Keratinocyte (primary cell): ENCODE results near the gene TRABD2B. TPM values are rescaled to one million over a fixed set of nuclear protein-coding genes. Genes with fewer than 3 reads are reported as not detected.

Experiments
- DNase-seq: peaks from one replicate; pipeline ENCODE4 v3.0.0-alpha.2; 2011; ENCODE audit warnings: low read depth, missing footprints, low spot score
- FAIRE-seq: peaks from 2 replicates; lab custom pipeline; 2011; peaks lifted over from hg19 to GRCh38; lab: Jason Lieb, UNC
- H2AFZ ChIP-seq: 2 replicates; pipeline ENCODE4 v1.6.0; 2012; ENCODE audit warnings: low read length, control low read depth, inconsistent platforms; ENCODE audit not compliant: control insufficient read depth
- H3K27ac ChIP-seq: 2 replicates; pipeline ENCODE4 v1.5.1; 2011; ENCODE audit warnings: low read length; ENCODE audit not compliant: control insufficient read depth, insufficient read depth
- H3K27me3 ChIP-seq: 3 replicates; pipeline ENCODE4 v1.6.0; 2011; ENCODE audit warnings: low read length; ENCODE audit not compliant: control insufficient read depth, insufficient read depth; ENCODE audit errors: extremely low read depth
- H3K36me3 ChIP-seq, 2 experiments: 2 replicates in 1 of 2; 3 replicates in 1 of 2; pipeline ENCODE4 v1.5.1; 2011; ENCODE audit warnings: low read length in 2 of 2, mild to moderate bottlenecking in 1 of 2; ENCODE audit not compliant: control insufficient read depth in 2 of 2, insufficient read depth in 2 of 2; ENCODE audit errors: extremely low read depth in 1 of 2
- H3K4me1 ChIP-seq: 3 replicates; pipeline ENCODE4 v1.5.1; 2011; ENCODE audit warnings: low read length; ENCODE audit not compliant: control insufficient read depth, insufficient read depth; ENCODE audit errors: extremely low read depth
- H3K4me2 ChIP-seq: 3 replicates; pipeline ENCODE4 v1.6.0; 2011; ENCODE audit warnings: low read depth, low read length; ENCODE audit not compliant: control insufficient read depth, insufficient read depth; ENCODE audit errors: extremely low read depth
- H3K4me3 ChIP-seq, 3 experiments: fragments of 200-600 bp in 1 of 3; sonication (generic) in 1 of 3; 2 replicates in 2 of 3; 3 replicates in 1 of 3; pipeline ENCODE4 v1.5.1; 2011 to 2016; ENCODE audit warnings: low read length in 3 of 3, mild to moderate bottlenecking in 3 of 3, control low read depth in 2 of 3, inconsistent platforms in 1 of 3, low read depth in 1 of 3, mixed read lengths in 1 of 3, mixed run types in 1 of 3, moderate library complexity in 1 of 3; ENCODE audit not compliant: control insufficient read depth in 2 of 3, insufficient read depth in 2 of 3; ENCODE audit errors: extremely low read depth in 1 of 3
- H3K79me2 ChIP-seq: 2 replicates; pipeline ENCODE4 v1.6.0; 2012; ENCODE audit warnings: low read length; ENCODE audit not compliant: control insufficient read depth, insufficient read depth
- H3K9ac ChIP-seq: 3 replicates; pipeline ENCODE4 v1.6.0; 2011; ENCODE audit warnings: low read length; ENCODE audit not compliant: control insufficient read depth, insufficient read depth; ENCODE audit errors: extremely low read depth
- H3K9me1 ChIP-seq: 3 replicates; pipeline ENCODE4 v1.6.0; 2011; ENCODE audit warnings: low read length; ENCODE audit not compliant: control insufficient read depth, insufficient read depth; ENCODE audit errors: extremely low read depth
- H3K9me3 ChIP-seq: 2 replicates; pipeline ENCODE4 v1.5.1; 2012; ENCODE audit warnings: low read depth, low read length; ENCODE audit not compliant: control insufficient read depth
- H4K20me1 ChIP-seq: 3 replicates; pipeline ENCODE4 v1.6.0; 2011; ENCODE audit warnings: low read length; ENCODE audit not compliant: control insufficient read depth, insufficient read depth; ENCODE audit errors: extremely low read depth
- CTCF ChIP-seq, 3 experiments: IDR thresholded peaks in 1 of 3; conservative IDR thresholded peaks in 1 of 3; optimal IDR thresholded peaks in 1 of 3; 2 replicates in 2 of 3; 3 replicates in 1 of 3; pipeline versions ENCODE3 to v1.5.1; 2011; ENCODE audit warnings: low read length in 3 of 3, mild to moderate bottlenecking in 3 of 3, moderate library complexity in 2 of 3, control low read depth in 1 of 3, inconsistent platforms in 1 of 3; ENCODE audit not compliant: insufficient read depth in 2 of 3; ENCODE audit errors: extremely low read depth in 1 of 3
- EZH2 ChIP-seq: IDR thresholded peaks from one replicate; pipeline ENCODE4 v1.6.1; 2012; ENCODE audit warnings: inconsistent platforms, mild to moderate bottlenecking, low read length, moderate library complexity
- dilution Hi-C: fragments of 300-500 bp; cut with MboI; formaldehyde crosslinking; loops from one replicate; pipeline ENCODE4 v1.7.0; 2020; ENCODE audit warnings: low sequenced_read_pairs; ENCODE audit not compliant: extremely low pct_ligation_motif_present
- polyA plus RNA-seq, 5 experiments: library from polyadenylated mRNA; depleted of rRNA in 3 of 5; stranded (reverse) in 3 of 5; stranded (forward) in 1 of 5; unstranded in 1 of 5; fragments of >200 nt; gene quantifications; 1 replicate in 1 of 5; 2 replicates in 3 of 5; 3 replicates in 1 of 5; pipeline versions ENCODE4 v1.2.1 to v1.2.3, GENCODE V29; 2011 to 2012; ENCODE audit warnings: missing spikeins in 2 of 5, low read depth in 1 of 5, low replicate concordance in 1 of 5

TRABD2B gene
- polyA plus RNA-seq, 1 donor (not counting 4 experiments of a cell fraction or from before 2014, with no cell fraction given) = 0.13 TPM

GRCh38 chr1:48001696-48002095, 4.5 kb upstream of the TRABD2B start:
- Histone ChIP-seq H3K4me3 (no peak overlapping the region), H3K27me3 (peaks cover 7% of the 10 kb centered on the region), H2AFZ (no peak overlapping the region), H3K9me1 (no peaks in the 10 kb centered on the region), H4K20me1 (no peaks in the 10 kb centered on the region), H3K36me3 (no peaks in the 10 kb centered on the region), H3K27ac (no peak overlapping the region), H3K9ac (no peak overlapping the region), H3K9me3 (no peaks in the 10 kb centered on the region), H3K79me2 (no peaks in the 10 kb centered on the region), H3K4me1 (peaks cover 2% of the 10 kb centered on the region), H3K4me2 (no peak overlapping the region)
- TF ChIP-seq CTCF (optimal IDR thresholded peaks at IDR 0.05 in 1 of 3, IDR thresholded peaks at IDR 0.05 in 1 of 3, conservative IDR thresholded peaks at IDR 0.05 in 1 of 3; ENCODE audit: extremely low read depth in 1 of 3, insufficient read depth in 2 of 3, low read length in 3 of 3) (no peak), EZH2 (no peak)
- dilution Hi-C loops = no loop called here
- FAIRE-seq (no peak), DNase-seq (no peak)

- H3K36me3 ChIP-seq = no peaks in the 10 kb centered on the region
- no peaks in the 10 kb centered on the region for H4K20me1 ChIP-seq
- dilution Hi-C loops = no loop called here
- no peaks in the 10 kb centered on the region for H3K9me3 ChIP-seq
- H3K4me2 ChIP-seq = no peak overlapping the region
- H3K27me3 ChIP-seq = peaks cover 7% of the 10 kb centered on the region
- H3K79me2 ChIP-seq = no peaks in the 10 kb centered on the region
- DNase-seq = no peak
- H3K9ac ChIP-seq = no peak overlapping the region
- no peak for FAIRE-seq
- TF ChIP-seq EZH2 = no peak
- TF ChIP-seq CTCF (optimal IDR thresholded peaks at IDR 0.05 in 1 of 3, IDR thresholded peaks at IDR 0.05 in 1 of 3, conservative IDR thresholded peaks at IDR 0.05 in 1 of 3; ENCODE audit: extremely low read depth in 1 of 3, insufficient read depth in 2 of 3, low read length in 3 of 3) = no peak
- no peak overlapping the region for H3K27ac ChIP-seq
- H3K9me1 ChIP-seq = no peaks in the 10 kb centered on the region
- no peak overlapping the region for H2AFZ ChIP-seq
- H3K4me1 ChIP-seq = peaks cover 5% of the 10 kb centered on the region
- no peak overlapping the region for H3K4me3 ChIP-seq
Observed at GRCh38 chr1:48000883-48001282, 3.7 kb upstream of the TRABD2B start.
